ENCODE results near the gene ELAVL4.

The ELAVL4 gene

GRCh38 chr1:50180367-50180766 lies 71.6 kb downstream of the ELAVL4 start:
- DNase-seq (ENCODE audit: low spot score): no peak
- in situ Hi-C loops (cut with MboI; ENCODE audit: low sequenced_read_pairs, unreplicated experiment): no loop called here
- TF ChIP-seq, protein P1, sequence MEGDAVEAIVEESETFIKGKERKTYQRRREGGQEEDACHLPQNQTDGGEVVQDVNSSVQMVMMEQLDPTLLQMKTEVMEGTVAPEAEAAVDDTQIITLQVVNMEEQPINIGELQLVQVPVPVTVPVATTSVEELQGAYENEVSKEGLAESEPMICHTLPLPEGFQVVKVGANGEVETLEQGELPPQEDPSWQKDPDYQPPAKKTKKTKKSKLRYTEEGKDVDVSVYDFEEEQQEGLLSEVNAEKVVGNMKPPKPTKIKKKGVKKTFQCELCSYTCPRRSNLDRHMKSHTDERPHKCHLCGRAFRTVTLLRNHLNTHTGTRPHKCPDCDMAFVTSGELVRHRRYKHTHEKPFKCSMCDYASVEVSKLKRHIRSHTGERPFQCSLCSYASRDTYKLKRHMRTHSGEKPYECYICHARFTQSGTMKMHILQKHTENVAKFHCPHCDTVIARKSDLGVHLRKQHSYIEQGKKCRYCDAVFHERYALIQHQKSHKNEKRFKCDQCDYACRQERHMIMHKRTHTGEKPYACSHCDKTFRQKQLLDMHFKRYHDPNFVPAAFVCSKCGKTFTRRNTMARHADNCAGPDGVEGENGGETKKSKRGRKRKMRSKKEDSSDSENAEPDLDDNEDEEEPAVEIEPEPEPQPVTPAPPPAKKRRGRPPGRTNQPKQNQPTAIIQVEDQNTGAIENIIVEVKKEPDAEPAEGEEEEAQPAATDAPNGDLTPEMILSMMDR (IDR thresholded peaks at IDR 0.05; ENCODE audit: borderline replicate concordance, control extremely low read depth, extremely low read depth, insufficient read depth, missing control alignments): no peak

DNA sequence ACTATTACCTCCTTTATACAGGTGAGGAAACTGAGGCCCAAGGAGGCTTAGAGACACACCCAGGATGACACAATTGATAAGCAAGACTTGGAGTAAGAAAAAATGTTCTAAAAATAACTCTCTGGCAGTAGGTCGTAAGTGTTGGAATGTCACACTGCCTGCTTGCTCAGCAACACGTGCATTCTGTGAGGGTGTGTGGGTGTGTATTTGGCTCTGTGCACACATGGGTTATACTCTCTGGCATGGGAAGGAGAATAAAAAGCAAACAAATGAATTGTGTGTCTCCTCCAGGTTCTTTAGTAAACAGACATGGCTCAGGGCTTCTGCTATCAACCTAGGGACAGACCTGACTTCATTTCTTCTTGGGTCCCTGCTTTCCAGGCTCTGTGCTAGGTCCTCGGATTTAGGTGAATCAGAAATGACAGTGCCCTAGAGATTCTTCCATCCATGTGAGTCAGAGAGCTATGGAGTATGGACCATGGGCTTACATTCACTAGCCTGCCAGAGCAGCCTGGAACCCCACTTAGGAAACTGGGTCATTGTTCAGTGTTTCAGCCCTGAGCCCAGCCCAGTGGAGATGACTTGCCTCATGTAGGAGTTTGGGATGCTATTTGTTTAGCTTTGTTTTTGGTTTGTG lies 72.4 kb downstream of the ELAVL4 start:
- no peak for DNase-seq (ENCODE audit: low spot score)
- TF ChIP-seq, protein P1 (IDR thresholded peaks at IDR 0.05; ENCODE audit: borderline replicate concordance, control extremely low read depth, extremely low read depth, insufficient read depth, missing control alignments): no peak
- in situ Hi-C loops (cut with MboI; ENCODE audit: low sequenced_read_pairs, unreplicated experiment): no loop called here

DNA sequence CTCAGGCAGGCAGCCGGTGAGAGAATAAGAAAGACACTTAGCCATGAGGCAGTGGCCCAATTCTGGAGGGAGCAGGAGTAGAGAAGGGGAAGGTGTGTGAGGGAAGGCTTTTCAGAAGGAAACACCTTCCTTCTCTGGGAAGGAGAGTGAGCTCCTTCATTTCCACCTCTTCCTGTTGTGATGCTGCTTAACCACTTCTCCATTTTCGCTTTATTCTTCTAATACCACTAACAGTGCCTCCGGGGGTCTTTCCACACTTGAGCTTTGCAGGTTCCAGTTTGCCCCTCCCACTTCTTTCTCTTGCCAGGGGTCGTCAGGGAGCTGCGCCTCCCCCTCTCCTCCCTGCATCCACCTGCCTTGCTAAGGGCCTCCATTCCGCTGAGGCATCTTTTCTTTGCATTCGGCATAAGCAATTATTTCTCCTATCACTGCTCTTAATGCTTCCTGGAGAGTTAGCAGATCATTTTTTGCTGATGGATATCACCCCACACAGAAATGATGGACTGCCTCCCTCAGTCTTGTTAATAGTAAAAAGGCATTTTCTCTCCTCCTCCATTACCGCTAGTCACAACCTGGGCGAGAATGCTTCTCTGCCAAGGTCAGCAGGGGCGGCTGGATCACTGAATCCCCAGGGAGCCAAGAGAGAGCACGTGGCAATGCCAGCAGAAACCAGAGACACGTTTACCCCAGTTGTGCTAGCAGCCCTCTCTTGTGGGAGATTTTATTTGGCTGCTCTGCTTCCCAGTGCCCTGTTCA lies 74.8 kb downstream of the ELAVL4 start:
- TF ChIP-seq, protein P1 (IDR thresholded peaks at IDR 0.05; ENCODE audit: borderline replicate concordance, control extremely low read depth, extremely low read depth, insufficient read depth, missing control alignments): no peak
- no peak for DNase-seq (ENCODE audit: low spot score)
- in situ Hi-C loops (cut with MboI; ENCODE audit: low sequenced_read_pairs, unreplicated experiment): no loop called here

- no peak for DNase-seq (ENCODE audit: low spot score)
- in situ Hi-C loops (cut with MboI; ENCODE audit: low sequenced_read_pairs, unreplicated experiment): no loop called here
- TF ChIP-seq, protein P1 (IDR thresholded peaks at IDR 0.05; ENCODE audit: borderline replicate concordance, control extremely low read depth, extremely low read depth, insufficient read depth, missing control alignments): no peak
These were observed 80.6 kb downstream of the ELAVL4 start for GRCh38 chr1:50189369-50189768.

DNA sequence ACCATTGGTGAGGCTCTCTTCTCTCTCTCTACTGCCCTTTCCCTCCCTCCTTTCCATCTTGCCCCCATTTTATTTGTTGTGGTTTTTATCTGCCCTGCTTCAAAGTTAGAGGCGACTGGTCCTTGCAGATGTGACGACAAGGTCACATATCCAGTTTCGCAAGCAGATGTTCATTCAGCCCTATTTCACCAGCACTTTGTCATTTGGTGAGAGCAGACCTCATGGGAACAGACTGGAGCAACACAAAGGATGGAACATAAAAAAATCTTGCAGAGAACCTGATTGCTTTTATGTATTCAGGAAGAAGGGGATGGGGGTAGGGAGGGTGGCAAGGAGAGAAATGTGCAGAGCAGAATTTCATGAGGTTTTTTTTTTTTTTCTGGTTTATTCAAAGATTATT lies 84.3 kb downstream of the ELAVL4 start:
- TF ChIP-seq, protein P1 (IDR thresholded peaks at IDR 0.05; ENCODE audit: borderline replicate concordance, control extremely low read depth, extremely low read depth, insufficient read depth, missing control alignments): no peak
- in situ Hi-C loops (cut with MboI; ENCODE audit: low sequenced_read_pairs, unreplicated experiment): no loop called here
- no peak for DNase-seq (ENCODE audit: low spot score)

DNA sequence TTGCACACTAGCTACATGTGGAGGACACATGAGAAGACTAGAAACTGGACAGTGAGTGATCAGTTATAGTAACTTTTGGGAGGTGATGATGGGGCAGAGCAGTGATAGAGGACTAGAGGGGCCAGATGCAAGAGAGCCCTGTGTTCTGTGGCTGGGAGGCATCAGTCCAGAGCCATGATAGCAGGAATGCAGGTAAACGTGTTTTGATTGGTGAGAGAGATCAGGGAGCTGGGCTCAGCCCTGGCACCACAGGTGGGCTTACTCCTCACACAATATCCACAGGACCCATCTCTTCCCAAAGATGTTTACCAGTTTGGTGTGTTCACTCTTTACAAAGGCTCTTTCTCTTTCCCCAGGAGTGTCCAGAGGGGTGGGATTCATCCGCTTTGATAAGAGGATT lies 86.5 kb downstream of the ELAVL4 start:
- DNase-seq (ENCODE audit: low spot score): no peak
- in situ Hi-C loops (cut with MboI; ENCODE audit: low sequenced_read_pairs, unreplicated experiment): no loop called here
- TF ChIP-seq, protein P1 (IDR thresholded peaks at IDR 0.05; ENCODE audit: borderline replicate concordance, control extremely low read depth, extremely low read depth, insufficient read depth, missing control alignments): no peak

Measured in GM13976 (cell line).